Ovary (tissue), 3 donors: ENCODE results near the gene ARHGAP8.

Experiments used
- POLR2A ChIP-seq: fragments of 450-650 bp; IDR thresholded peaks from one replicate; pipeline ENCODE4 v1.6.1; 2017; ENCODE audit warnings: antibody characterized with exemption, mild to moderate bottlenecking, moderate library complexity
- TF ChIP-seq, protein P1 (sequence below), 3 donors: fragments of 450-650 bp in 2 of 3; fragments of 200-600 bp in 1 of 3; IDR thresholded peaks; one replicate each; pipeline versions ENCODE4 v1.5.1 to v1.8.0; 2016 to 2022; ENCODE audit warnings: antibody characterized with exemption in 3 of 3, mild to moderate bottlenecking in 1 of 3
- donor health status: DM: no; HTN: no; CAD: no.

- TF ChIP-seq, protein P1, sequence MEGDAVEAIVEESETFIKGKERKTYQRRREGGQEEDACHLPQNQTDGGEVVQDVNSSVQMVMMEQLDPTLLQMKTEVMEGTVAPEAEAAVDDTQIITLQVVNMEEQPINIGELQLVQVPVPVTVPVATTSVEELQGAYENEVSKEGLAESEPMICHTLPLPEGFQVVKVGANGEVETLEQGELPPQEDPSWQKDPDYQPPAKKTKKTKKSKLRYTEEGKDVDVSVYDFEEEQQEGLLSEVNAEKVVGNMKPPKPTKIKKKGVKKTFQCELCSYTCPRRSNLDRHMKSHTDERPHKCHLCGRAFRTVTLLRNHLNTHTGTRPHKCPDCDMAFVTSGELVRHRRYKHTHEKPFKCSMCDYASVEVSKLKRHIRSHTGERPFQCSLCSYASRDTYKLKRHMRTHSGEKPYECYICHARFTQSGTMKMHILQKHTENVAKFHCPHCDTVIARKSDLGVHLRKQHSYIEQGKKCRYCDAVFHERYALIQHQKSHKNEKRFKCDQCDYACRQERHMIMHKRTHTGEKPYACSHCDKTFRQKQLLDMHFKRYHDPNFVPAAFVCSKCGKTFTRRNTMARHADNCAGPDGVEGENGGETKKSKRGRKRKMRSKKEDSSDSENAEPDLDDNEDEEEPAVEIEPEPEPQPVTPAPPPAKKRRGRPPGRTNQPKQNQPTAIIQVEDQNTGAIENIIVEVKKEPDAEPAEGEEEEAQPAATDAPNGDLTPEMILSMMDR (IDR thresholded peaks at IDR 0.05), result no peak
- TF ChIP-seq POLR2A, result no peak
Observed at GRCh38 chr22:44809456-44809855, 57.1 kb downstream of the ARHGAP8 start.
